Measurements from ENCODE around the gene PROSER3.
"Not testable (repeated sequence)": the region's sequence is repeated elsewhere in the genome, so short reads cannot be mapped to it uniquely, and the experiment has no call there.

Gene PROSER3

DNA sequence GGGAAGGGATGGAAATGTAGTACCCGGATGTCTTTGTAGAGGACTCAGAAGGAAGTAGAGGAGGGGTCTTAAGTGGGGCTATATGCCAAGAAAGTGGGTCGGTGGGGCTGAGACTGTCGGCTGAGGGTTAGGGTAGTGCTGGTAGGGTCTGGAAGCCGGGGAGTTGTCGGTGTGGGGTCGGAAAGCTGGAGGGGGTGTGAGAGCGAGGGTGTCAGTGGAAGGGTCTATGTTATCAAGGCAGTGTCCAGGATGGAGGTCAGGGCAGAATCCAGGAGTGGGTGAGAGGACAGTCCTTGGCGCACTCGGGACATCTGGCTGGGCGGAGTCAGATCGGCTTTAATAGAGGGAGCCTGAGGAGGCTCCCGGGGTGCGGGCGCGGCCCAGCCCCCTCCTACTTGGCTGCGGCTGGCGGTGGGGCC, 2.8 kb upstream of the PROSER3 start:
- no peak for DNase-seq

DNA sequence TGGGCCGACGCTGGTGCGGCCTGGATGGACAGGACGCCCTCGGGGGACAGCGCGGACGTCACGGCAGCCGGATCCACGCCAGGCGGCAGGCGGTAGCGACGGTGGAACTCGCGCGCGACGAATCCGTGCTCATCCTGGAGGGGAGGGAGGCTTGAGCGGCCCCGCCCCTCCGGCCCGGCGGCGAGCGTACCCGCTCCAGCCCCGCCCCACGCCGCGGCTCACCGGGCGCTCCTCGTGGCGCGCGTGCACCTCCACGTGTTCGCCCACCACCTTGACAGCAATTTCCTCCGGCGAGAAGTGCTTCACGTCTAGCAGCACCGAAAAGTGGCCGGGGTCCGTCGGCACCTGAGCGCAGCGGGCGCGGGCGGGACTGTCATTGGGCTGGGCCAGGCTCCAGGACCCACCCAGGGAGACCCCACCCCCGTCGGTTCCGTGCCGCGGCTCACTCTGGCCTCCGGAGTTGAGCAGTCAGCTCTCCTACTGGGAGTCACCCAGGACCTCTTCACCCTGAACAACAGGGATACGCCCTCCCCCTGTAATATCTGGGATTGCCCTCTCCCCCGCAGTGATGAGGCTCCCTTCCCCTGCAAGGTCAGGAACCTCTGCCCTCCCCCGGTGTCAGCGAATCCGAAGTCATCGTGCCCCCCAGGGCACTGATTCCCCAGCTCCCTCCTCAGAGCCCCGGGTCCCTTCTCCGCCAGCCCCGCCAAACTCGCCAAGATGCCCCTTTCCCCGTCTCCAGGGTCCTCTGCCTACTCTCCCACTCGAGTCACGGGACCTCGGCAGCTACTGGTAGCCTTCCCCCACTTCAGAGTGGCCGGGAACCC, 2.2 kb upstream of the PROSER3 start:
- peak; percentile 54 to 75 for DNase-seq

DNA sequence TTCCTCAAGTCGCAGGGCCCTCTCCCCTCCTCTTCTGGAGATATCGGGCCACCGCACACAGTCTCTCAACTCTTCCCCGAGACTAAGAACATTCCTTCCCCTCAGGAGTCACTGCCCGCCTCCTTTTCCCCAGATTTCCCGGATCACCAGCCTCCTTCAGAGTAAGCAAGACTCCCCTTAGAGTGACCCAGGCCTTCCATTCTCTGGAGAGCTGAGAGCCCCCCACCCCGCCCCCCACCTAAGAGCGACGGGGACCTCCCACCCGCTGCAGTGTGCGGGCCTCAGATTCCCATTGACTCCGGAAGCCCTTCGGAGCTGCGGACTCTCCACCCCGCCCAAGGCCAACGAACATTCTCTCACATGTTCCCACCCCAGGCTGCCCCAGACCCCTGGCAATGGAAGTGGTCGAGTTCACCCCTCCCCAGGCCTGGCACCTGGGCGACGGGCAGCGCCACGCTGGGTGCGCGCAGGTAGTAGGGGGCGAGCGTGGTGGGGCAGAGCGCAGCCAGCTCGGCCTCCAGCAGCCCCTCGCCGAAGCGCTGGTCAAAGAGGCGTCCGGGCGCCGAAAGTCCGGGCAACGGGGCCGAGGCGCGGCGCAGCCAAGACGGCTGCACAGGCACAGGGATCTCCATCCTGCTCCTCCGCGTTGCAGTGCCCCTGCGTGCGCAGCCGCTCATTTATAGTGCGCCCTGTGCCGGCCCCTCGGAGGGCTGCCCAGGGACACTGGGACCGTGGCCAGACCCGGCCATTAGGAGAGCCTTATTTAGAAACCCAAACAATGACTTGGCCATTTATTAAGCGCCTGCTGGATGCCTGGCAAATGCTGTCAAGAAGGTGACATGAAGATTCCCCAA, 1.4 kb upstream of the PROSER3 start, which contains the start of gene HSPB6:
TSS of gene HSPB6 (minus strand) at position 653 of the 854 bp plus-strand sequence. CDS start at position 632, 21 bp downstream.
- no peak for DNase-seq

DNA sequence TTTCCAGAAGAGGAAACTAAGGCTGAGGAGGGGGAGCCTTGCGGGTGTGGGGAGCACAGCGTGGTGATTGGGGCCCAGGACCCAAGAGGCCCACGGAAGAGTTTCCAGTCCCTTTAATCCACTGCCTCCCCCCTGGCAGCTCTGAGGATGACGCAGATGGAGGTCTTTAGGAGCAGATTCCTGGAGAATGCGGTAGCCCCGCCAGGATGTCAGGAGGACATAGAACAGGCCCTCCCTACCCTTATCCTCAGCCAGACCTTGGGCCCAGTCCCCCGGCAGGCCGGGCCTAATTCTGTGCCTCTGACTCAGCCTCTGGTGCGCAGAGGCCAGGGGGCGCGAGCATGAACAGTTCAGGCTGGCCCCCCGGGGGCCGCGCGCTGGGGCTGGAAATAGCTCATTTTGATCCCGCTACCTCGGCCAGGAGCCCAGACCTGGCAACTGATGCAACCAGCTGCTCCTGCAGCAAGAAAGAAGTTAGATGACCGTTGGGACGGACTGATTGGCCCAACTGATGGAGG, 686 bp upstream of the PROSER3 start:
- no peak for DNase-seq

DNA sequence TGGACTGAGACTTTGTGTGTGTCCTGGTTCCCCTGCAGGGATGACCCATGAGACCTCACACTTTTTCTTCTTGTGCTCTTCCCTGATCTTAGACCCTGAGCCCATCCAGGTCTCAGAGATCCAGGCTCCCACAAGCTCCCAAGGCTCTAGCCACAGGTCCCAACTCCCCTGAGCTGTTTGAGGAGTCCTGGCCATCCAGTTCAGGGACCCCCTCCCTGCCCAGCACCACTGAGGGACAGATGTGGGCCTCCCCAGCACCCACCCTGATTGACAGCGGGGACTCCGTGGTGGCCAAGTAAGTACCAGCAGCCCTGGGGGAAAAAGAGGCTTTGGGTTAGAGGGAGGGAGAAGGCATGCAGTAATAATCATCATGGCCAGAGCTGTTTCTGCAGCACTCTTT, 1.7 kb downstream of the PROSER3 start:
- DNase-seq, result no peak

DNA sequence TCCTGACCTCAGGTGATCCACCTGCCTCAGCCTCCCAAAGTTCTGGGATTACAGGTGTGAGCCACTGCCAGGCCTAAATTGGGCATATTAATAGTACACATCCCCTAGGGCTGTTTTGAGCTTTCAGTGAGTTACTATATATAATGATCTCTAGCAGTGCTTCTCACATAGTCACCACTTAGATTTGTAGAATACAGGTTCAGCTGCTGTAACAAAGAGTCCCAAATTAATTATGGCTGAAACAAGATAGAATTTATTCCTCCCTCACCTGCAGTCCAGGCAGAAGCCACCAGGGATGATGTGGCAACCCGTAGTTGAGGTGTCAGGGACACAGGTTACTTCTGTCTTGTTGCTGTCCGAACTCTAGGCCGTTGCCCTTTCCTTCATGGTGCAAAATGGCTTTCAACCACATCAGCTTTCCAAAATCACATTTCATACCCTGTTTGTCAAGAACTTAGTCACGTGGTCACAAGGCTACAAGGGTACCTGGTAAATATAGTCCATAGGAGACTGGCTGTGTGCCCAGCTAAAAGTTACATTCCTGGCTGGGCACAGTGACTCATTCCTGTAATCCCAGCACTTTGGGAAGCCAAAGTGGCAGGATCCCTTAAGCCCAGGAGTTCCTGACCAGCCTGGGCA, 2.9 kb downstream of the PROSER3 start:
- no peak for DNase-seq

DNA sequence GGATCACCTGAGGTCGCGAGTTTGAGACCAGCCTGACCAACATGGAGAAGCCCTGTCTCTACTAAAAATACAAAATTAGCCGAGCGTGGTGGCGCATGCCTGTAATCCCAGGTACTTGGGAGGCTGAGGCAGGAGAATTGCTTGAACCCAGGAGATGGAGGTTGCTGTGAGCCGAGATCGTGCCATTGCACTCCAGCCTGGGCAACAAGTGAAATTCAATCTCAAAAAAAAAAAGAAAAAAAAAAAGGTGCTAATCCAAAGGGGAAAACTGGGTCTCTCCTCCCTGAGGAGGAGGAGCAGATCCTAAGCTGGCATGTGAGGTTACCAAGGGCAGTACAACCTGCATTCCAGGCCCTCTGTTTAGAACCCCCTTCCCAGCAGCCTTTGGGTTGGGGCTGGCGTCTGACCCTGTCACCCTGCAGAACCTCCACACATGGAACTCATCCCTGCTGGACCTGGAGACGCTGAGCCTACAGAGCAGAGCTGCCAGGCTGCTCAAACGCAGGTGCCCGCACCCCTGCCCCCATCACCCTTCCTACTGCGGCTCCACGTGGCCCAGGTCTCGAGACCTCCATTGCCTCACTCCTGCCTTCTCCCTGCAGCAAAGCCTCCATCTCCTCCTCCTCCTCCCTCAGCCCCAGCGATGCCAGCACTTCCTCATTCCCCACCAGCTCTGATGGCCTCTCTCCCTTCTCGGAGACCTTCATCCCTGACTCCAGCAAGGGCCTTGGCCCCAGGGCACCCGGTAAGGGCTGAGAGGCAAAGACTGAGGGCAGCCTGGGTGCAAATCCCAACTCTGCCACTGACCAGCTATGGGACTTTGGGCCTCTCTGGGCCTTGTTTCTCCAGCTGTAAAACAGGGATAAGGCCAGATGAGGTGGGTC, 6.7 kb downstream of the PROSER3 start:
- no peak for DNase-seq

DNA sequence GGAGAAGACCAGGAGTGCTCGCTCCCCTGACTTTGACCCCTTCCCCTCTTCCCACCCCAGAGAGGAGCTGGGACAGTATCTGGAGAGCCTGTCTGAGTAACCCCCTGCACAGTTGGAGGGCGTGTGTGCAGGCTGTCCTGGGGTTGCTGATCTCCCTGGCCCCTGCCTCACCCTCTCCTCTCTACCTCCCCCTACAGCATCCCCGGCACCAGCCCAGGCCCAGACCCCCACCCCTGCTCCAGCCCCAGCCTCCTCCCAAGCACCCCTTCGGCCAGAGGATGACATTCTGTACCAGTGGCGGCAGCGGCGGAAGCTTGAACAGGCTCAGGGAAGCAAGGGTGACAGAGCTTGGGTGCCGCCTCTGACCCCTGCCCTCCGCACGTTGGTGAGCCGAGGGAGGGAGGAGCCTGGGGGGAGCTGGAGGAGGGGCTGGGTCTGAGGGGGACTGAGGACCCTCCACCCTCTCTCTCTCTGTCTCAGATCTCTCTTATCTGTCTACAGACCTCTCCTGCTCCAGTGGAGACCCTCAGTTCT, 8.7 kb downstream of the PROSER3 start:
- no peak for DNase-seq

DNA sequence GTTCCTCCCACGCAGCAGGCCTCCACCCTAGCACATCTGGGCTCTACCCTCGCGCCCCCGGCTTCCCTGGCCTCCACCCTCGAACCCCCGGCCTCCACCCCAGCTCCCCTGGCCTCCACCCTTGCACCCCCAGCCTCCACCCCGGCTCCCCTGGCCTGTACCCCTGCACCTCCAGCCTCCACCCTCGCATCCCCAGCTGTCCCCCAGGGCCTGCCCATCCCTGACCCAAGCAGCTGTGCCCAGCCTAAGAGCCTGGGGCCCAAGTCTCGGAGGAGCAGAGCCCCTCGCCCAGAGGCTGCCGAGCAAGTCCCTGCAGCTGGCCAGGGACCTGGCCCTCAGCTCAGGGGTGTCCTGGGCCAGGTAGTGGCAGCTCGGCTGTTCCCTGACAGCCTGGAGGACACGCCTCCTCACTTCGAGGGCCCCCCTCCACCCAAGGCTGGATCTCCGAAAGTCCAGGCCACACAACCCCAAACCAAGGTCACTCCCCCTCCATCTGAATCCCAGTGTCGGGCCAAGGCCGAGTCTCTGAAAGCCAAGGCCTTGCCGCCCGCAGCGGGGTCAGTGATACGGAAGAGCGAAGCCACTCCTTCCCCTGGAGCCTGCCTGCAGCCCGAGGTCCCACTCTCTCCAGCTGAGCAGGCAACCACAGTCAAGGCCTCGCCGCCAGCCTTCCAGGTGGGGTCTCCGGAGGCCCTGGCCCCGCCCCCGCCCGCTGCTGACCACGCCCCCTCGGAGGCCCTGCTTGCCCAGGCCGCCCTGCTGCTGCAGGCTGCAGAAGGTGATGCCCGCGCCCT, 9.5 kb downstream of the PROSER3 start:
- no peak for DNase-seq

DNA sequence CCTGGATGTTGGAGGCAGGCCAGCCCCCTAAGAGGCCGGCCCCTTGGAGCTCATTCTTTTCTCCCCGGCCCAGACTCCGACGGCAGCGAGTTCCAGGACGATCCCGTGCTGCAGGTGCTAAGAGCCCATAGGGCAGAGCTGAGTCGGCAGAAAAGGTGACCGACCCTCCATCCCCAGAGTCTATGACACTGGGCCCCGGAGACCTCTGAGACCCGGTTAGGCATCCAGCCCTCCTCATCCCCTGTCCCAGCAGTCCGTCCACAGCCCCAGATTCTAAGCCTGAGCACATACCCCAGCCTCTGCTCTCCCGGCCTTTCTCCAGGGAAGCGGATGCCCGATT, 10.1 kb downstream of the PROSER3 start:
- no peak for DNase-seq

DNA sequence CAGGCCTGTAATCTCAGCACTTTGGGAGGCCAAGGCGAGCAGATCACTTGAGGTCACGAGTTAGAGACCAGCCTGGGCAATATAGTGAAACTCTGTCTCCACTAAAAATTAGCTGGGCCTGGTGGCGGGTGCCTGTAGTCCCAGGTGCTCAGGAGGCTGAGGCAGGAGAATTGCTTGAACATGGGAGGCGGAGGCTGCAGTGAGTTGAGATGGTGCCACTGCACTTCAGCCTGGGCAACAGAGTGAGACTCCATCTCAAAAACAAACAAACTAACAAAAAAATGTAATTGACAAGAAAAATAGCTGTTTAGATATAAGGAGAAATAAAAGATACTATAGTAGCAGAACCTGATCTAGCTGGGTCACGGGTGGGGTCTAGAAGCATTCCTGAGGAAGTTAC, 14.4 kb downstream of the PROSER3 start:
- DNase-seq, result not testable (repeated sequence)

DNA sequence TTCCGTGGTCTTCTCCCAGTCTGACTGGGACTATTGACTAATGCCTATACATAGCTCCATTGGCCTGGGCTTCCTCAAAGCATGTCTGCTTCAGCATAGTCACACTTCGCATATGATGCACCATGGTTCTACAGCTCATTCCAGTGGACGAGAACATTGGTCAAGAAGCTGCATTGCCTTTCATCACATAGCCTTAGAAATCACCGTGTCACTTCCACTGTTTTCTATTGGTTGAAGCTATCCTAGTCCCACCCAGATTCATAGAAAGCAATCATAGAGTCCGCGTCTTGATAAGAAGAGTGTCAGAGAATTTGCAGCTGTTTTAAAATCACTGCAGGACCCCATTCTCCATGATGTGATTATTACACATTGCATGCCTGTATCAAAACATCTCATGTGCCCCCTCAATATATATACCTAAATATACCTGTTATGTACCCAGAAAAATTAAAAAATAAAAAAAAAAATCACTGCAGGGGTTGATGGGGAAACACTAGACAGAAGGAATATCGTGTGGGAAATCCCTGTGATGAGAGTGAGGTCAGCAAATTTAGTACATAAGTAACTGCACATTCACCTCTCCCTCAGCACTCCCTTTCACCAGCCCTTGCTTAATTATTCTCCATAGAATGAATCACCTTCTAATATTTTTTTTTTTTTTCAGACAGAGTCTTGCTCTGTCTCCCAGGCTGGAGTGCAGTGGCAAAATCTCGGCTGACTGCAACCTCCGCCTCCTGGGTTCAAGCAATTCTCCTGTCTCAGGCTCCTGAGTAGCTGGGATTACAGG, 15.2 kb downstream of the PROSER3 start:
- no peak for DNase-seq

DNA sequence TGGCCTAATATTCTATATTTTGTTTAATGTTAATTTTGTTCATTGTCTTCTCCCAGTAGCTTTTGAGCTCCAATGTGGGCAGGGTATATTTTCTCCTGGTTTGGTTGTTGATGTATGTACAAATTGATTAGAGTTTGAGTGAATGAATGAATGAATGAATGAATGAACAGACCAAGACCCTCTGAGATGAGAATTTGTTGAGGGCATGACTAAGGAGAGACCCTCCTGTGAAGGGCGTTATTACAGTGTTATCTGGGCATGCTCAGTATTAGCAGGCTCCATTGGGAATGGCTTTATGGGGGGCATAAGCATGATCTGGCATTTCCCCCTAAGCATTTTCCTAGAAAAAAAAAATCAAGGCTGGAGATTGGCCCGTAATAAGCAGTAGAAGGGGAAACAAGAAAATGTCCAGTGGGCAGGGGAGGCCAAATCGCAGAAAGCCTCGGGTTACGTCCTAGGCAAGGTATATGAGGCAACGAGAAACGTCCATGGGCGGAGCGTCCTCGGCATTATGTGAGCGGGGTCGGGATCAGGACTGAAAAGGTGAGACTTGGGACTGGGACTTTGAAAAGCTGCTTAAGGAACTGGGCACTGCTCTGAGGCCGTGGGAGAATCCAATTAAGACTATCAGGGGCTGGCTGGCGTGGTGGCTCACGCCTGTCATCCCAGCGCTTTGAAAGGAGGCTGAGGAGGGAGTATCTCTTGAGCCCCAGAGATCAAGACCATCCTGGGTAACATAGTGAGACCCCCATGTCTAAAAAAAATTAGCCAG, 16.5 kb downstream of the PROSER3 start:
- no peak for DNase-seq

DNA sequence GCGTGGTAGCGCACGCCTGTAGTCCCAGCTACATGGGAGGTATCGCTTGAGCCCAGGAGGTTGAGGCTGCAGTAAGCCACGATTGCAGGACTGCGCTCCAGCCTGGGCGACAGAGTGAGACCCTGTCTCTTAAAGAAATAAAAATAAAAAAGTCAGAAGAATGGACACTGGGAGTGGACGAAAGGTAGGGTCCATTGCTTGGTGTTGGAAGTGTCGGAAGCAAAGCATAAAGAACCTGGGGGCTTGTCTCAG, 17.0 kb downstream of the PROSER3 start:
- no peak for DNase-seq

DNA sequence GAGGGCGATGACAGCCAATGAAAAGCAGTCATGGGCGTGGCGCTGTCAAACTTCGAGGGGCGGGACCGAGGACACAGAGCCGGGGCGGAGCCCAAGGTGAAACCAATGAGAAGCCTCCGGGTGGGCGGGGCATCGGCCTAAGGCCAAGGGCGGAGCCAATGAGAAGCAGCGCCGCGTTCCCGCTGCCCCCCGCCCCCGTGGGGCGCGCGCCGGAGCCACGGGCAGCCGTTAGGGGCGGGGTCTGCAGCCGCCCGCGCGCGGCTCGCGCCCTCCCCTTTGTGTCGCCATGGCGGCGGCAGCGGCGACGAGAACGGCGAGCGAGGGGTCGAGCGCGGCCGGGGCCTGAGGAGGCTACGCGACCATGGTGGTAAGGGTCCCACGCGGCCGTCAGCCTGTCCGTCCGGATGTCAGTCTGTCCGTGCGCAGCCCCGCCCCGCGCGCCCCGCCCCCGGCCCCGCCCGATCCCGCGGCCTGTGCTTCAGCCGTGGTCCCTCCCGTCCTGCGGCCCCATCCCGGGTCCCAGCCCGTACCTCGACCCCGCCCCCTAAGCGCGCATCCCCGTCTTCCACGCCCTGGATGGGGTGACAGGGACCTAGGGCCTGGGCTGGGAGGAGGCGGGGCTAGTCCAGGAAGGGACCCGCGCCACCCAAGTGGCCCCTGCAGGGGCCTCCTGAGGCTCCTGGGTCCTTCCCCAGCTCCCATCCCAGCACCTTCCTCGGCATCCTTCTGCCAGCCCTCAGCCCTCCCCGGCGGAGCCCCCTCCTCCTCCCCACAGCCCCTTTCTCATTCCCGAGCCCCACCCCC, 17.5 kb downstream of the PROSER3 start, which contains the start of gene ARHGAP33:
TSS of gene ARHGAP33 (plus strand) at position 267 of the 804 bp plus-strand sequence. CDS start at position 362, 95 bp downstream.
- peak; percentile 98 to 99 for DNase-seq

DNA sequence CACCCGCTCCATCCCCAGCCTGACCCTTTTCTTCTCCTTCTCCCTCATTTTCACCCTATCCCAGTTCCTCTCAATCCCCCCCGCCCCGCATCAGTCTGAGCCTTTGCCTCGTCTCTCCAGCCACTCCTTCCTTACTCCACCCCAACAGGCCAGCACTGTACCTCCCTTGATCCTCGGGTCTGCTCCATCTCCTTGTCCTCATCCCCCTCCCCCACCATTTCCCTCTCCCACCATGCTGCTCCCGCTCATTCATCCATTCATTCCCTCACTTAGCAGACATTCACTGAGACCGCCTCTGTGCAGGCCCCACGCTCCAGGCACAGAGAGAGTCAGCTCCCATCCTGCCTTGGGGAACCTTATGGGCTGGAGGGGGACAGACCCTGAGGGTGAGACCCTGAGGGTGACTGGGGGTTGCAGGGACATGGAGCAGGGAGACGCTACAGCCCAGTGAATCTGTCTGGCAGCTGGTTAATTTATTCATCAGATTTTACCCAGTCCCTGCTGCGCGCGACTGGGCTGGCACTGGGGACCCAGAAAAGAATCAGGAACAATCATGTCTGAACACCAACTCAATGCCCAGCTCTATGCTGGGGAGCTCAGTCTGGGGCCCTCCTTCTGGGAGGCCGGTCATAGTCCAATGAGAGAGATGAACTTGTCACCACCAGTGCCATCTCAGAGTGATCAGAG, 18.3 kb downstream of the PROSER3 start:
- no peak for DNase-seq

DNA sequence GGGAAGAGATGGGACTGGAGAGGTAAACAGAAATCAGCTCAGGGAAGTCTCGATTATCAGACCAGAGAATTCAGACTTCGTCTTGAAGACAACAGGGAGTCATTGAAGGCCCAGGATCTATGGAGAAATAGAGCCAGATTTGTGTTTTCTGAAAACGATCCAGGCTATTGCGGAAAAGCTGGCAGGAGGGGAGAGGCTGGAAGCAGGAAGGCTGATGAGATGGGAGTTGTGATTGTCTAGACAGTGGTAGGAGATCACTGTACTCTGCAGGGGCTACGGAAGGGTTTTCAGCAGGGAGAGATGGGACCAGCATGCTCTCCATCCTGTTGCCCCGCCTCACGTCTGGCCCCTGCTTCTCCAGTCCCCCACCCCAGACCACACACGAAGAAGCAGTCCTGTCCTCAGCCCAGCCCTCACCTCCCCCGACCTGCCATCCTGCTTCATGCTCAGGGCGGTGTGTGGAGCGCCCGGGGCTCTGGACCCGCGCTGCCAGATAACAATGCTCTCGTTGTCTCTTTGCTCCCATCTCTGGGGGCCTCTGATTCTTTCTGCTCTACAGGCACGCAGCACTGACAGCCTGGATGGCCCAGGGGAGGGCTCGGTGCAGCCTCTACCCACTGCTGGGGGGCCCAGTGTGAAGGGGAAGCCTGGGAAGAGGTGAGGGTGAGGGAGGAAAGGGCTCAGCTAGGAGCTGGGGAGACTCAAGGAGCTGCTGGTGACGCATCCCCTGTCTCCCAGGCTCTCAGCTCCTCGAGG, 19.3 kb downstream of the PROSER3 start:
- no peak for DNase-seq

All from CD4-positive, alpha-beta T cell treated with Interferon alpha-2 for 1 hour (primary cell).